Measurements from ENCODE around the gene CIPC. TPM values are rescaled to one million over a fixed set of nuclear protein-coding genes. Genes with fewer than 3 reads are reported as not detected.

CIPC gene
- total RNA-seq, 2 experiments from 2014 or later = 10.8 to 12.2 TPM

GRCh38 chr14:77140359-77141213, 42.5 kb downstream of the CIPC start:
- Mint-ChIP-seq H3K4me1 (peaks cover 8% of the 10 kb centered on the region), H3K9me3 (no peaks in the 10 kb centered on the region), H3K27me3 (peaks cover 82% of the 10 kb centered on the region), H3K4me3 (peak overlapping the region; percentile 27), H3K36me3 (no peaks in the 10 kb centered on the region), H3K27ac (no peak overlapping the region)
- no peak for DNase-seq

- no peak within 1 kb of the TSS for H3K27ac Mint-ChIP-seq
- no peaks in the 10 kb centered on the region for H3K36me3 Mint-ChIP-seq
- peak within 1 kb of the TSS; percentile 27 for H3K4me3 Mint-ChIP-seq
- peak; percentile 48 for DNase-seq
- peaks cover 8% of the 10 kb centered on the region for H3K4me1 Mint-ChIP-seq
- H3K27me3 Mint-ChIP-seq = peaks cover 83% of the 10 kb centered on the region
- H3K9me3 Mint-ChIP-seq = no peaks in the 10 kb centered on the region
Observed at GRCh38 chr14:77141214-77142004, 43.4 kb downstream of the CIPC start, which contains the start of gene ZDHHC22. ZDHHC22 (minus strand) TSS chr14:77141791; CDS start chr14:77139738, 2,053 bp downstream.

GRCh38 chr14:77142005-77142800, 44.1 kb downstream of the CIPC start:
- no peak for DNase-seq
- H3K36me3 Mint-ChIP-seq = no peaks in the 10 kb centered on the region
- H3K27ac Mint-ChIP-seq = no peak overlapping the region
- H3K4me1 Mint-ChIP-seq = peaks cover 8% of the 10 kb centered on the region
- peaks cover 83% of the 10 kb centered on the region for H3K27me3 Mint-ChIP-seq
- no peak overlapping the region for H3K4me3 Mint-ChIP-seq
- no peaks in the 10 kb centered on the region for H3K9me3 Mint-ChIP-seq

GRCh38 chr14:77143071-77143470, 45.0 kb downstream of the CIPC start:
- DNase-seq = no peak
- H3K9me3 Mint-ChIP-seq = no peaks in the 10 kb centered on the region
- H3K27ac Mint-ChIP-seq = no peak overlapping the region
- H3K36me3 Mint-ChIP-seq = no peaks in the 10 kb centered on the region
- H3K4me1 Mint-ChIP-seq = peaks cover 8% of the 10 kb centered on the region
- H3K27me3 Mint-ChIP-seq = peaks cover 75% of the 10 kb centered on the region
- no peak overlapping the region for H3K4me3 Mint-ChIP-seq

GRCh38 chr14:77144412-77145115, 46.5 kb downstream of the CIPC start:
- no peak for DNase-seq
- peaks cover 6% of the 10 kb centered on the region for H3K4me1 Mint-ChIP-seq

GRCh38 chr14:77145975-77146740, 48.1 kb downstream of the CIPC start:
- Mint-ChIP-seq H3K27me3 (peaks cover 64% of the 10 kb centered on the region), H3K4me1 (no peaks in the 10 kb centered on the region), H3K27ac (no peak overlapping the region), H3K36me3 (no peaks in the 10 kb centered on the region), H3K4me3 (no peak overlapping the region), H3K9me3 (no peaks in the 10 kb centered on the region)
- DNase-seq = no peak

More at GRCh38 chr14:77144412-77145115, 46.5 kb downstream of the CIPC start:
- Mint-ChIP-seq H3K27me3 (peaks cover 71% of the 10 kb centered on the region), H3K9me3 (no peaks in the 10 kb centered on the region), H3K27ac (no peak overlapping the region), H3K36me3 (no peaks in the 10 kb centered on the region), H3K4me3 (no peak overlapping the region)

GRCh38 chr14:77148510-77149231, 50.6 kb downstream of the CIPC start:
- no peak for DNase-seq
- no peaks in the 10 kb centered on the region for H3K36me3 Mint-ChIP-seq
- H3K9me3 Mint-ChIP-seq = no peaks in the 10 kb centered on the region
- H3K4me3 Mint-ChIP-seq = no peak overlapping the region
- H3K4me1 Mint-ChIP-seq = no peaks in the 10 kb centered on the region
- no peak overlapping the region for H3K27ac Mint-ChIP-seq
- peaks cover 55% of the 10 kb centered on the region for H3K27me3 Mint-ChIP-seq

GRCh38 chr14:77151245-77151644, 53.2 kb downstream of the CIPC start:
- Mint-ChIP-seq H3K27me3 (peaks cover 58% of the 10 kb centered on the region), H3K4me3 (no peak overlapping the region), H3K4me1 (no peaks in the 10 kb centered on the region), H3K27ac (no peak overlapping the region), H3K36me3 (no peaks in the 10 kb centered on the region), H3K9me3 (no peaks in the 10 kb centered on the region)
- DNase-seq = no peak

GRCh38 chr14:77151918-77152588, 54.0 kb downstream of the CIPC start:
- no peak for DNase-seq
- Mint-ChIP-seq H3K36me3 (no peaks in the 10 kb centered on the region), H3K4me1 (no peaks in the 10 kb centered on the region), H3K9me3 (no peaks in the 10 kb centered on the region), H3K27me3 (peaks cover 51% of the 10 kb centered on the region), H3K4me3 (no peak overlapping the region), H3K27ac (no peak overlapping the region)

- Mint-ChIP-seq H3K4me3 (no peak overlapping the region), H3K36me3 (no peaks in the 10 kb centered on the region), H3K4me1 (no peaks in the 10 kb centered on the region), H3K9me3 (no peaks in the 10 kb centered on the region), H3K27me3 (peaks cover 55% of the 10 kb centered on the region), H3K27ac (no peak overlapping the region)
- no peak for DNase-seq
Observed at GRCh38 chr14:77153802-77154201, 55.7 kb downstream of the CIPC start.

- no peaks in the 10 kb centered on the region for H3K36me3 Mint-ChIP-seq
- H3K27me3 Mint-ChIP-seq = peaks cover 57% of the 10 kb centered on the region
Observed at GRCh38 chr14:77154421-77154820, 56.4 kb downstream of the CIPC start.

GRCh38 chr14:77155083-77155482, 57.0 kb downstream of the CIPC start:
- H3K9me3 Mint-ChIP-seq = no peaks in the 10 kb centered on the region
- no peak overlapping the region for H3K4me3 Mint-ChIP-seq
- no peak overlapping the region for H3K27ac Mint-ChIP-seq
- no peak for DNase-seq
- no peaks in the 10 kb centered on the region for H3K4me1 Mint-ChIP-seq
- no peaks in the 10 kb centered on the region for H3K36me3 Mint-ChIP-seq
- peaks cover 56% of the 10 kb centered on the region for H3K27me3 Mint-ChIP-seq

More at GRCh38 chr14:77154421-77154820, 56.4 kb downstream of the CIPC start:
- Mint-ChIP-seq H3K4me1 (no peaks in the 10 kb centered on the region), H3K27ac (no peak overlapping the region), H3K4me3 (no peak overlapping the region), H3K9me3 (no peaks in the 10 kb centered on the region)
- DNase-seq = no peak

GRCh38 chr14:77157740-77158139, 59.7 kb downstream of the CIPC start:
- Mint-ChIP-seq H3K36me3 (no peaks in the 10 kb centered on the region), H3K4me3 (no peak overlapping the region), H3K27ac (no peak overlapping the region), H3K4me1 (no peaks in the 10 kb centered on the region), H3K9me3 (no peaks in the 10 kb centered on the region), H3K27me3 (peaks cover 58% of the 10 kb centered on the region)
- no peak for DNase-seq

All from activated naive CD8-positive, alpha-beta T cell treated with anti-CD3 and anti-CD28 coated beads for 36 hours (primary cell).